Pancreas (tissue), 10 donors: ENCODE results near the gene KIF16B. TPM values are rescaled to one million over a fixed set of nuclear protein-coding genes. Genes with fewer than 3 reads are reported as not detected.
"Not testable (repeated sequence)": the region's sequence is repeated elsewhere in the genome, so short reads cannot be mapped to it uniquely, and the experiment has no call there.

ENCODE experiments used
- ATAC-seq, 4 donors: fragments of 200-7000 bp; cut with Tn5 transposase; one replicate each; pipeline versions ENCODE4 v1.8.0 to v1.9.1; 2020; ENCODE audit warnings: mild to moderate bottlenecking in 4 of 4, moderate library complexity in 4 of 4
- DNase-seq, 6 donors: peaks; one replicate each; pipeline ENCODE4 v3.0.0-alpha.2; 2020
- FAIRE-seq: peaks from 2 replicates; lab custom pipeline; 2012; peaks lifted over from hg19 to GRCh38; lab: Jason Lieb, UNC
- H3K27ac ChIP-seq, 4 donors: fragments of 200-600 bp; sonication (generic); 1 replicate in 3 of 4; 2 replicates in 1 of 4; pipeline versions ENCODE4 v1.5.0 to v1.8.0; 2020
- H3K27me3 ChIP-seq, 4 donors: fragments of 200-600 bp; one replicate each; pipeline ENCODE4 v1.8.0; 2021
- H3K36me3 ChIP-seq, 3 donors: fragments of 200-600 bp; sonication (generic) in 1 of 3; one replicate each; pipeline versions ENCODE4 v1.5.0 to v1.8.0; 2020 to 2021
- H3K4me1 ChIP-seq, 3 donors: fragments of 200-600 bp; one replicate each; pipeline ENCODE4 v1.8.0; 2021
- H3K4me3 ChIP-seq, 4 donors: fragments of 200-600 bp; sonication (generic) in 2 of 4; one replicate each; pipeline versions ENCODE4 v1.5.0 to v1.8.0; 2020 to 2021
- H3K9me3 ChIP-seq, 4 donors: fragments of 200-600 bp; one replicate each; pipeline ENCODE4 v1.8.0; 2021
- WGBS, 2 donors: extraction: QIAGEN DNeasy Blood & Tissue Kit; methylation state at CpG; one replicate each; pipeline ENCODE4 v1.1.7; 2013; 5-methylcytosine and 5-hydroxymethylcytosine counted together
- intact Hi-C, 3 donors: fragments of 100-400 bp; cut with DNase I; formaldehyde crosslinking; loops; one replicate each; pipeline versions ENCODE4 v1.11.1 to v1.14.2; 2022
- polyA plus RNA-seq, 2 donors: library from polyadenylated mRNA; stranded (reverse); fragments of 200-250 nt; gene quantifications; one replicate each; pipeline ENCODE4 v1.2.3, GENCODE V29; 2013
- total RNA-seq, 6 donors: library from RNA; stranded (reverse); fragmentation: NEBNext Ultra II Directional in 4 of 6; extraction: Animal tissue kit (Norgen Biotek cat#: 25700) in 4 of 6; gene quantifications; one replicate each; pipeline versions ENCODE4 v1.2.1 to v1.2.4, GENCODE V29; 2021 to 2023
- TF ChIP-seq, protein P1 (sequence below), 4 donors: fragments of 200-600 bp; sonication (generic) in 3 of 4; IDR thresholded peaks; one replicate each; pipeline versions ENCODE4 v1.5.0 to v1.8.0; 2021; ENCODE audit warnings: antibody characterized with exemption in 4 of 4
- donor health status: healthy with polysubstance abuse.
- donor health status: DM: no; HTN: no; CAD: no; lungs with moderate emphysema.
- donor health status: DM: no; HTN: no; CAD: no.
- donor health status: control.
- donor health status: control.
- donor health status: Bipolar disorder and iron deficiency.
- donor health status: DM: yes; HTN: yes; CAD: no.
- donor health status: DM: no; HTN: no; CAD: no.
- donor health status: DM: no; HTN: no; CAD: no.
- donor health status: DM: yes; HTN: yes; CAD: no.

Gene KIF16B
- total and polyA plus RNA-seq, 8 donors = 4.4 to 12.2 (median 7.3) TPM

DNA sequence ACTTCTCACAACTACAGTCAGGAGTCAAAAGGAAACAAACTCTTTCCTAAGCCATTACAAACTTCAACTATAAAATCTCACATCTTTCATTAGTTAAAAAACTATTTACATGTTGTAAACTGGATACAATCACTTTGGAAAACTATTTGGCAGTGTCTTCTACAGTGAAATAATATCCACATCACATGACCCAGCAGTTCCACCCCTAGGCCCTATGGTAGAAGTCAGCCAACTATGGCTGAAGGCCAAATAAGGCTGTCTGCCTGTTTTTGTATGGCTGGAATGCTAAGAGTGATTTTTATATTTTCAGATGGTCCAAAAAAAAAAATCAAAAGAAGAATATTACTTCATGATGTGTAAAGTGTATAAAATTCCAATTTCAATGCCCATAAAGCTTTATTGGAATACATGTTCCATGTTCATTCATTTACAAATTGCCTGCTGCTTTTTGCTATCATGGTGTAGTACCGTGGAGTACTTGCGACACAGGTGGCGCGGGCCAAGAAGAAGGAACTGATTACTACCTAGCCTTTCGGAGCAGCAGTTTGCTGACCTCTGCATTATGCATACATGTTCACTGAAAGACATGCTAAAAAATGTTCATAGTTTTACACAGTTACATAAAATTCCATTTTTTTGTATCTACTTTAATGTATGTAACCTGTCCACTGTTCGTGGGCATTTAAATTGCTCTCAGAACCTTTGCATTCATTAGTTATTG, 129.0 kb downstream of the KIF16B start:
- FAIRE-seq (no peak), ATAC-seq (peak; percentile 46 to 64 (median 62)), DNase-seq (no peak)
- H3K4me3 ChIP-seq = no peak overlapping the region
- H3K27me3 ChIP-seq = no peaks in the 10 kb centered on the region
- H3K27ac ChIP-seq = no peak overlapping the region
- 90 to 91% methylated on average over 6 of the region's 6 CpGs for WGBS, 2 donors
- intact Hi-C loops = no loop called here
- TF ChIP-seq, protein P1, sequence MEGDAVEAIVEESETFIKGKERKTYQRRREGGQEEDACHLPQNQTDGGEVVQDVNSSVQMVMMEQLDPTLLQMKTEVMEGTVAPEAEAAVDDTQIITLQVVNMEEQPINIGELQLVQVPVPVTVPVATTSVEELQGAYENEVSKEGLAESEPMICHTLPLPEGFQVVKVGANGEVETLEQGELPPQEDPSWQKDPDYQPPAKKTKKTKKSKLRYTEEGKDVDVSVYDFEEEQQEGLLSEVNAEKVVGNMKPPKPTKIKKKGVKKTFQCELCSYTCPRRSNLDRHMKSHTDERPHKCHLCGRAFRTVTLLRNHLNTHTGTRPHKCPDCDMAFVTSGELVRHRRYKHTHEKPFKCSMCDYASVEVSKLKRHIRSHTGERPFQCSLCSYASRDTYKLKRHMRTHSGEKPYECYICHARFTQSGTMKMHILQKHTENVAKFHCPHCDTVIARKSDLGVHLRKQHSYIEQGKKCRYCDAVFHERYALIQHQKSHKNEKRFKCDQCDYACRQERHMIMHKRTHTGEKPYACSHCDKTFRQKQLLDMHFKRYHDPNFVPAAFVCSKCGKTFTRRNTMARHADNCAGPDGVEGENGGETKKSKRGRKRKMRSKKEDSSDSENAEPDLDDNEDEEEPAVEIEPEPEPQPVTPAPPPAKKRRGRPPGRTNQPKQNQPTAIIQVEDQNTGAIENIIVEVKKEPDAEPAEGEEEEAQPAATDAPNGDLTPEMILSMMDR (IDR thresholded peaks at IDR 0.05) = no peak
- H3K4me1 ChIP-seq = no peaks in the 10 kb centered on the region
- H3K9me3 ChIP-seq = no peaks in the 10 kb centered on the region
- H3K36me3 ChIP-seq = no peaks in the 10 kb centered on the region

DNA sequence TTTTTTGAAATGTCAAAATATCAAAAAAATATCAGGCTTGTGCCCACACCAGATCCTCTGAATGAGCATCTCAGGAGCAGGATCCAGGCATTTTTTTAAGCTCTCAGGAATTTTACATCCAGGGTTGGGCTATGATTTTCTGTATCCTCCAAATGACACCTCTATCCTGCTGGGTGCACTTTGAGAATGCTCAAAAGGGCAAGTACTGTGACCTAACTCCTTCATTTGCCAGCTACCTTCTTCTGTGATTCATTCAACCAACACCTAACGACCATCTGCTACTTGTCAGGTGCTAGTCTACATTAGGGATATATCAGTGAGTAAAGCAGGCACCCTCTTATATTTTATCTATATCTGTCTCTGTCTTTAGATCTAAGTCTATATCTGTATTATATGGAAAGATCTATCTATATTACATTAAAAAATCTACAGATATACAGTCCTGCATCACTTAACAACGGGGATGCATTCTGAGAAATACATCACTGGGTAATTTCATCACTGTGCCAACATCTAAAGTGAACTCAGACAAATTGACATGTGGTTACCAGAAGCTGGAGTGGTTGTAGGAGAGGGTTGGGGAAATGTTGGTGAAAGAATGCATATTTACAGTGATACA, 131.6 kb downstream of the KIF16B start:
- 94 to 97% methylated on average over 2 of the region's 2 CpGs for WGBS, 2 donors
- FAIRE-seq = no peak

DNA sequence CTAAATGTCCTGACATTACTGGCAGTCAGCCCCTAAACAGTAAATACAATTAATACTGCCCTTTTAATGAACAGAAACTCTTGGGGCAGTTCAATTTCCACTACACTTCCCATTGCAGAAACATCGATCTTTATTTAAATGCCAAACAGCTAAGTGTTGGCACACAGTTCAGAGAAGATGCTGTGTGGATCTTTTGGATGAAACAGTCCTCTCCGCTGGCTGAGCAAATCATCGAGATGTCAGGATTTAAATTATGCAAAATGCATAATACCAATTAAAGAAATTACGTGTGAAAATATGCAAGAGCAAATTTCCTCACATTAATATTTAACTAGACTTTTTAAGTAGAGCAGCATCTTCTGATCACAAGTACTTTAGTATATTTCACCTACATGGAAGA, 132.6 kb downstream of the KIF16B start:
- Histone ChIP-seq H3K4me3 (no peak overlapping the region), H3K9me3 (no peaks in the 10 kb centered on the region), H3K4me1 (no peaks in the 10 kb centered on the region), H3K36me3 (no peaks in the 10 kb centered on the region), H3K27me3 (no peaks in the 10 kb centered on the region), H3K27ac (no peak overlapping the region)
- no peak for DNase-seq
- intact Hi-C loops = no loop called here
- 94 to 96% methylated on average over 4 of the region's 4 CpGs for WGBS, 2 donors
- TF ChIP-seq, protein P1 (IDR thresholded peaks at IDR 0.05) = no peak
- no peak for ATAC-seq
- FAIRE-seq = no peak

More for the DNA sequence above, 131.6 kb downstream of the KIF16B start:
- DNase-seq = no peak
- intact Hi-C loops = no loop called here
- ATAC-seq = no peak
- H3K27me3 ChIP-seq = no peaks in the 10 kb centered on the region
- H3K9me3 ChIP-seq = no peaks in the 10 kb centered on the region
- no peaks in the 10 kb centered on the region for H3K36me3 ChIP-seq
- TF ChIP-seq, protein P1 (IDR thresholded peaks at IDR 0.05) = no peak
- H3K4me1 ChIP-seq = no peaks in the 10 kb centered on the region
- H3K27ac ChIP-seq = no peak overlapping the region
- H3K4me3 ChIP-seq = no peak overlapping the region

DNA sequence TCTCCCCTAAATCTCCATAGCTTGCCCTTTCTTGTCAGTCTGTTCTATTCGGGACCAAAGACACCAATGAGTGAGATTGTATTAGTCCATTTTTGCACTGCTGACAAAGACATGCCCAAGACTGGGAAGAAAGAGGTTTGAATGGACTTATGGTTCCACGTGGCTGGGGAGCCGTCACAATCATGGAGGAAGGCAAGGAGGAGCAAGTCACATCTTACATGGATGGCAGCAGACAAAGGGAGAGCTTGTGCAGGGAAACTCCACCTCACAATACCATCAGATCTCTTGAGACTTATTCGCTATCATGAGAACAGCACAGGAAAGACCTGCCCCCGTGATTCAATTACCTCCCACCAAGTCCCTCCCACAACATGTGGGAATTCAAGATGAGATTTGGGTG, 133.7 kb downstream of the KIF16B start:
- ATAC-seq, H3K4me3 ChIP-seq, H3K27ac ChIP-seq, H3K4me1 ChIP-seq, DNase-seq, H3K36me3 ChIP-seq, FAIRE-seq, H3K9me3 ChIP-seq, H3K27me3 ChIP-seq, intact Hi-C loops: not testable (repeated sequence)
- WGBS, 2 donors = 96 to 97% methylated on average over 5 of the region's 5 CpGs

DNA sequence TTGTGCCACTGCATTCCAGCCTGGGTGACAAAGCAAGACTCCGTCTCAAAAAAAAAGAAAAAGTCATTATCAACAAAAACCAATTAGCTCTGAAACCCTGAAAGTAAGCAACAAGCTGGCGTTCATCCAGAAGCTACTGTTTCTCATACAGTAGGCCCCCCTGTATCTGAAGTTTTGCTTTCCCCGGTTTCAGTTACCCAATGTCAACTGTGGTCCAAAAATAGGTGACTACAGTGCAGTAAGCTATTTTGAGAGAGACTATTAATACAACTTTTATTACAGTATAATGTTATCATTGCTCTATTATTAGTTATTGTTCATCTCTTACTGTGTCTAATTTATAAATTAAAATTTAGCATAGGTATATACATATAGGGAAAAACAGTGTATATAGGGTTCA, 135.1 kb downstream of the KIF16B start:
- DNase-seq (no peak), ATAC-seq (no peak), FAIRE-seq (no peak)
- Histone ChIP-seq H3K9me3 (no peaks in the 10 kb centered on the region), H3K27ac (no peak overlapping the region), H3K27me3 (no peaks in the 10 kb centered on the region), H3K4me1 (no peaks in the 10 kb centered on the region), H3K36me3 (no peaks in the 10 kb centered on the region), H3K4me3 (no peak overlapping the region)
- intact Hi-C loops = no loop called here
- 93 to 94% methylated on average over 3 of the region's 3 CpGs for WGBS, 2 donors
- TF ChIP-seq, protein P1 (IDR thresholded peaks at IDR 0.05) = no peak
